ENCODE measurements around the gene YKT6.

The YKT6 gene

GRCh38 chr7:44256459-44256858 lies 55.7 kb downstream of the YKT6 start:
- Histone ChIP-seq H3K36me3 (ENCODE audit: control insufficient read depth in 2 of 2, insufficient read depth in 1 of 2, low read length in 2 of 2) (no peaks in the 10 kb centered on the region), H3K4me1 (ENCODE audit: control insufficient read depth, insufficient read depth, low read length) (no peaks in the 10 kb centered on the region), H3K4me3 (ENCODE audit: low read depth, low read length) (no peak overlapping the region), H3K27ac (ENCODE audit: extremely low read depth, low read depth, low read length) (no peak overlapping the region), H3K9me3 (ENCODE audit: control insufficient read depth, insufficient read depth, low read depth, low read length) (no peaks in the 10 kb centered on the region)
- ChIA-PET CTCF (no interaction called here), POLR2A (no interaction called here)
- TF ChIP-seq ZNF426 (tag by site-specific recombination; IDR thresholded peaks at IDR 0.05) (no peak), REST (tag by site-specific recombination; IDR thresholded peaks at IDR 0.05) (no peak), ZNF223 (tag by site-specific recombination; IDR thresholded peaks at IDR 0.05) (no peak), ZNF785 (tag by site-specific recombination; IDR thresholded peaks at IDR 0.05) (no peak), ZNF112 (tag by site-specific recombination; IDR thresholded peaks at IDR 0.05) (no peak), ZNF626 (tag by site-specific recombination; IDR thresholded peaks at IDR 0.05) (no peak), ZFP37 (tag by site-specific recombination; IDR thresholded peaks at IDR 0.05) (no peak), ZNF501 (tag by site-specific recombination; IDR thresholded peaks at IDR 0.05) (no peak), ZNF670 (tag by site-specific recombination; IDR thresholded peaks at IDR 0.05; ENCODE audit: low read depth) (no peak), RBAK (tag by site-specific recombination; IDR thresholded peaks at IDR 0.05) (no peak), ZNF658 (tag by site-specific recombination; IDR thresholded peaks at IDR 0.05) (no peak), ZNF777 (tag by site-specific recombination; IDR thresholded peaks at IDR 0.05; ENCODE audit: borderline replicate concordance) (no peak), ZNF24 (tag by site-specific recombination; IDR thresholded peaks at IDR 0.05) (no peak), BCL6B (tag by site-specific recombination; IDR thresholded peaks at IDR 0.05) (no peak), ZBTB8A (tag by site-specific recombination; IDR thresholded peaks at IDR 0.05) (no peak), ZNF155 (tag by site-specific recombination; IDR thresholded peaks at IDR 0.05) (no peak)

GRCh38 chr7:44257213-44257612 lies 56.4 kb downstream of the YKT6 start:
- ChIA-PET CTCF (interaction anchor here (0.6 to 1.6 kb wide), 2 partner anchors 16 to 32 kb away, joined by 3 to 4 read pairs; no protein-coding TSS in a partner anchor), POLR2A (no interaction called here)
- H3K4me3 ChIP-seq (ENCODE audit: low read depth, low read length), result no peak overlapping the region
- no peaks in the 10 kb centered on the region for H3K36me3 ChIP-seq (ENCODE audit: control insufficient read depth in 2 of 2, insufficient read depth in 1 of 2, low read length in 2 of 2)
- no peaks in the 10 kb centered on the region for H3K4me1 ChIP-seq (ENCODE audit: control insufficient read depth, insufficient read depth, low read length)
- H3K27ac ChIP-seq (ENCODE audit: extremely low read depth, low read depth, low read length), result no peak overlapping the region
- no peaks in the 10 kb centered on the region for H3K9me3 ChIP-seq (ENCODE audit: control insufficient read depth, insufficient read depth, low read depth, low read length)
- TF ChIP-seq ATF2 (tag by site-specific recombination; IDR thresholded peaks at IDR 0.05; ENCODE audit: low read depth) (no peak), ZNF449 (tag by site-specific recombination; IDR thresholded peaks at IDR 0.05) (no peak), ZNF155 (tag by site-specific recombination; IDR thresholded peaks at IDR 0.05) (no peak), TRIM28 (IDR thresholded peaks at IDR 0.05; ENCODE audit: borderline replicate concordance, low read length) (no peak), ZNF670 (tag by site-specific recombination; IDR thresholded peaks at IDR 0.05; ENCODE audit: low read depth) (no peak), ZNF23 (tag by site-specific recombination; IDR thresholded peaks at IDR 0.05; ENCODE audit: borderline replicate concordance) (no peak), SALL2 (tag by site-specific recombination; IDR thresholded peaks at IDR 0.05; ENCODE audit: borderline replicate concordance) (no peak), ZNF521 (tag by site-specific recombination; IDR thresholded peaks at IDR 0.05) (no peak), BCL6B (tag by site-specific recombination; IDR thresholded peaks at IDR 0.05) (no peak), ZNF114 (tag by site-specific recombination; IDR thresholded peaks at IDR 0.05) (no peak), ZNF513 (tag by site-specific recombination; IDR thresholded peaks at IDR 0.05) (no peak), ZBTB21 (tag by site-specific recombination; IDR thresholded peaks at IDR 0.05) (no peak), ZNF654 (tag by site-specific recombination; IDR thresholded peaks at IDR 0.05; ENCODE audit: low read depth) (no peak)

Measured in HEK293 (cell line).